H1 (cell line): ENCODE results near the gene BAZ1B. TPM values are rescaled to one million over a fixed set of nuclear protein-coding genes. Genes with fewer than 3 reads are reported as not detected.
"Not testable (repeated sequence)": the region's sequence is repeated elsewhere in the genome, so short reads cannot be mapped to it uniquely, and the experiment has no call there.

ENCODE experiments used
- CTCF ChIA-PET: fragments of 300-600 bp; sonication (Branson Sonifier 250); formaldehyde crosslinking; loops from one replicate; lab custom pipeline; 2021; ENCODE audit not compliant: partially characterized antibody; lab: Charles Lee
- POLR2A ChIA-PET: fragments of 300-600 bp; sonication (Branson Sonifier 250); formaldehyde crosslinking; loops from one replicate; lab custom pipeline; 2021; ENCODE audit warnings: inconsistent platforms; ENCODE audit not compliant: partially characterized antibody; lab: Charles Lee
- DNase-seq, 2 experiments: peaks; one replicate each; pipeline versions ENCODE4 v3.0.0 to v3.0.0-alpha.2; 2010 to 2022; ENCODE audit warnings: low spot score in 2 of 2, low read depth in 1 of 2, mixed read lengths in 1 of 2
- FAIRE-seq: peaks from 2 replicates; lab custom pipeline; 2011; peaks lifted over from hg19 to GRCh38; lab: Jason Lieb, UNC
- H2AFZ ChIP-seq: 2 replicates; pipeline ENCODE4 v1.8.1; 2012; ENCODE audit warnings: low read length, inconsistent platforms
- H2AK5ac ChIP-seq: 2 replicates; pipeline ENCODE4 v1.6.1; 2013; ENCODE audit warnings: low read depth, low read length
- H2BK120ac ChIP-seq: replicated peaks from 2 replicates; pipeline ENCODE3; 2013; ENCODE audit warnings: low read depth, low read length, inconsistent platforms
- H2BK12ac ChIP-seq: 2 replicates; pipeline ENCODE4 v1.6.1; 2013; ENCODE audit warnings: low read depth, low read length
- H2BK15ac ChIP-seq: 2 replicates; pipeline ENCODE4 v1.6.1; 2013; ENCODE audit warnings: low read length
- H2BK20ac ChIP-seq: 2 replicates; pipeline ENCODE4 v1.6.1; 2013; ENCODE audit warnings: low read length
- H2BK5ac ChIP-seq: 2 replicates; pipeline ENCODE4 v1.6.1; 2013; ENCODE audit warnings: low read depth, low read length
- H3K14ac ChIP-seq: 2 replicates; pipeline ENCODE4 v1.6.1; 2013; ENCODE audit warnings: inconsistent platforms; ENCODE audit not compliant: insufficient read length
- H3K18ac ChIP-seq: 2 replicates; pipeline ENCODE4 v1.6.1; 2013; ENCODE audit warnings: low read length; ENCODE audit errors: extremely low read depth
- H3K23ac ChIP-seq: 2 replicates; pipeline ENCODE4 v1.6.1; 2013; ENCODE audit warnings: inconsistent platforms; ENCODE audit not compliant: insufficient read length
- H3K23me2 ChIP-seq: 2 replicates; pipeline ENCODE4 v1.6.1; 2013; ENCODE audit warnings: low read depth, low read length
- H3K27ac ChIP-seq: 2 replicates; pipeline ENCODE4 v1.6.1; 2011; ENCODE audit warnings: low read depth, low read length, inconsistent platforms
- H3K27me3 ChIP-seq, 4 experiments: replicated peaks in 1 of 4; 1 replicate in 1 of 4; 2 replicates in 3 of 4; pipeline versions ENCODE4 v1.6.1 to v1.8.1; 2011 to 2013; ENCODE audit warnings: low read length in 3 of 4, mild to moderate bottlenecking in 3 of 4, inconsistent platforms in 2 of 4, mixed read lengths in 2 of 4, moderate library complexity in 1 of 4; ENCODE audit not compliant: control insufficient read depth in 3 of 4, insufficient read depth in 3 of 4; ENCODE audit errors: extremely low read depth in 1 of 4
- H3K36me3 ChIP-seq, 4 experiments: 2 replicates each; pipeline versions ENCODE4 v1.6.1 to v1.8.1; 2011 to 2013; ENCODE audit warnings: mild to moderate bottlenecking in 4 of 4, low read length in 3 of 4, moderate library complexity in 2 of 4, control low read depth in 1 of 4, inconsistent platforms in 1 of 4; ENCODE audit not compliant: insufficient read depth in 4 of 4, control insufficient read depth in 2 of 4
- H3K4ac ChIP-seq: replicated peaks from 2 replicates; pipeline ENCODE3; 2013; ENCODE audit warnings: low read length, low read depth, mixed read lengths, inconsistent platforms; ENCODE audit not compliant: insufficient read length
- H3K4me1 ChIP-seq, 4 experiments: replicated peaks in 1 of 4; 1 replicate in 1 of 4; 2 replicates in 3 of 4; pipeline versions ENCODE4 v1.6.1 to v1.8.1; 2011 to 2013; ENCODE audit warnings: low read length in 3 of 4, inconsistent platforms in 2 of 4, mixed read lengths in 1 of 4; ENCODE audit not compliant: insufficient read depth in 4 of 4, control insufficient read depth in 3 of 4
- H3K4me2 ChIP-seq, 2 experiments: 2 replicates each; pipeline versions ENCODE4 v1.6.1 to v1.8.1; 2011 to 2013; ENCODE audit warnings: low read depth in 2 of 2, low read length in 2 of 2, control low read depth in 1 of 2, inconsistent platforms in 1 of 2, mild to moderate bottlenecking in 1 of 2; ENCODE audit not compliant: insufficient read depth in 1 of 2
- H3K4me3 ChIP-seq, 4 experiments: fragments of 200-600, 300-600 bp in 1 of 4; sonication (generic), shearing (Covaris generic), sonication (Bioruptor Twin) in 1 of 4; 2 replicates each; pipeline versions ENCODE4 v1.5.1 to v1.8.1; 2011 to 2016; ENCODE audit warnings: low read length in 4 of 4, low read depth in 3 of 4, control low read depth in 2 of 4, inconsistent platforms in 2 of 4, mild to moderate bottlenecking in 2 of 4, mixed read lengths in 1 of 4, moderate library complexity in 1 of 4; ENCODE audit not compliant: insufficient read depth in 2 of 4; ENCODE audit errors: extremely low read depth in 1 of 4
- H3K56ac ChIP-seq: replicated peaks from 2 replicates; pipeline ENCODE3; 2013; ENCODE audit warnings: low read depth, mild to moderate bottlenecking, mixed read lengths, low read length, inconsistent platforms; ENCODE audit not compliant: insufficient read length
- H3K79me1 ChIP-seq: 2 replicates; pipeline ENCODE4 v1.6.1; 2013; ENCODE audit warnings: low read depth, low read length, control low read depth
- H3K79me2 ChIP-seq, 2 experiments: 2 replicates each; pipeline versions ENCODE4 v1.6.1 to v1.8.1; 2012 to 2013; ENCODE audit warnings: low read length in 2 of 2, mild to moderate bottlenecking in 2 of 2, inconsistent platforms in 1 of 2; ENCODE audit not compliant: insufficient read depth in 2 of 2, control insufficient read depth in 1 of 2
- H3K9ac ChIP-seq, 4 experiments: replicated peaks in 1 of 4; 1 replicate in 1 of 4; 2 replicates in 3 of 4; pipeline versions ENCODE4 v1.6.1 to v1.8.1; 2011 to 2013; ENCODE audit warnings: low read depth in 3 of 4, low read length in 3 of 4, control low read depth in 2 of 4, mild to moderate bottlenecking in 2 of 4, moderate library complexity in 2 of 4, inconsistent platforms in 1 of 4; ENCODE audit errors: extremely low read depth in 1 of 4
- H3K9me3 ChIP-seq, 2 experiments: 2 replicates each; pipeline versions ENCODE4 v1.6.1 to v1.8.1; 2012 to 2013; ENCODE audit warnings: mild to moderate bottlenecking in 2 of 2, moderate library complexity in 2 of 2, control low read depth in 1 of 2, inconsistent platforms in 1 of 2, low read depth in 1 of 2, low read length in 1 of 2, mixed read lengths in 1 of 2; ENCODE audit not compliant: insufficient read depth in 2 of 2
- H4K20me1 ChIP-seq, 2 experiments: replicated peaks in 1 of 2; 2 replicates each; pipeline versions ENCODE3 to v1.8.1; 2011 to 2013; ENCODE audit warnings: inconsistent platforms in 2 of 2, low read length in 2 of 2, mild to moderate bottlenecking in 1 of 2; ENCODE audit not compliant: insufficient read depth in 2 of 2, control insufficient read depth in 1 of 2
- H4K5ac ChIP-seq: 2 replicates; pipeline ENCODE4 v1.6.1; 2013; ENCODE audit warnings: low read length, low read depth, mixed read lengths, inconsistent platforms; ENCODE audit not compliant: insufficient read length
- H4K8ac ChIP-seq: 2 replicates; pipeline ENCODE4 v1.8.0; 2013; ENCODE audit warnings: mild to moderate bottlenecking, moderate library complexity, low read length, inconsistent platforms; ENCODE audit not compliant: insufficient read depth; ENCODE audit errors: extremely low read depth
- H4K91ac ChIP-seq: replicated peaks from 2 replicates; pipeline ENCODE3; 2013; ENCODE audit warnings: low read length, mixed read lengths, inconsistent platforms; ENCODE audit not compliant: insufficient read length
- polyA plus RNA-seq, 7 experiments: library from polyadenylated mRNA; depleted of rRNA in 3 of 7; stranded (reverse) in 5 of 7; unstranded in 2 of 7; fragments of >200 nt in 5 of 7; fragments of 200-250 nt in 2 of 7; gene quantifications; 1 replicate in 5 of 7; 2 replicates in 1 of 7; 4 replicates in 1 of 7; pipeline versions ENCODE4 v1.2.1 to v1.2.3, GENCODE V29; 2011 to 2013; ENCODE audit warnings: missing spikeins in 2 of 7, mixed read lengths in 2 of 7
- total RNA-seq: library from RNA; stranded (reverse); fragmentation: NEBNext Ultra II Directional; extraction: Animal tissue kit (Norgen Biotek cat#: 25700); gene quantifications from 2 replicates; pipeline ENCODE4 v1.2.1, GENCODE V29; 2021

BAZ1B gene
- total and polyA plus RNA-seq, 2 of the 8 experiments (the other 6 are each of a cell fraction or from before 2014, with no cell fraction given): 21.0 to 86.8 TPM

DNA sequence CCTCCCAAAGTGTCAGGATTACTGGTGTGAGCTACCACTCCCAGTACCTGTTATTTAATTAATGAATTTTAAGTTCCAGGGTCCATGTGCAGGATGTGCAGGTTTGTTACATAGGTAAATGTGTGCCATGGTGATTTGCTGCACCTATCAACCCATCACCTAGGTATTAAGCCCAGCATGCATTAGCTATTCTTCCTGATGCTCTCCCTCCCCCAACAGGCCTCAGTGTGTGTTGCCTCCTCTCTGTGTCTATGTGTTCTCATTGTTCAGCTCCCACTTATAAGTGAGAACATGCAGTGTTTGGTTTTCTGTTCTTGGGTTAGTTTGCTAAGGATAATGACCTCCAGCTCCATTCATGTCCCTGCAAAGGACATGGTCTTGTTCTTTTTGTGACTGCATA lies 44.3 kb upstream of the BAZ1B start:
- H3K18ac ChIP-seq, FAIRE-seq, H3K9me3 ChIP-seq, H3K27ac ChIP-seq, H3K56ac ChIP-seq, H4K5ac ChIP-seq, H3K4me3 ChIP-seq, H3K23me2 ChIP-seq, H3K4ac ChIP-seq, H3K4me2 ChIP-seq, H2BK20ac ChIP-seq, H2BK120ac ChIP-seq, H3K14ac ChIP-seq, H2AK5ac ChIP-seq, H4K8ac ChIP-seq, H4K91ac ChIP-seq, H4K20me1 ChIP-seq, H2AFZ ChIP-seq, H3K4me1 ChIP-seq, H3K79me1 ChIP-seq, H3K23ac ChIP-seq, H3K9ac ChIP-seq, H2BK12ac ChIP-seq, DNase-seq, H3K79me2 ChIP-seq, H2BK15ac ChIP-seq, H3K27me3 ChIP-seq, H2BK5ac ChIP-seq: not testable (repeated sequence)
- ChIA-PET CTCF (interaction anchor here (0.9 to 2.3 kb wide), 3 partner anchors 9 to 115 kb away, joined by 3 to 5 read pairs (median 3); no protein-coding TSS in a partner anchor), POLR2A (interaction anchor here (0.9 to 5.8 kb wide), 3 partner anchors 8 to 11 kb away, joined by 3 to 39 read pairs (median 15); partner anchors contain the start of genes BCL7B and TBL2)
- peaks cover 9 to 21% (median 13%) of the 10 kb centered on the region in 4 experiments; a peak in 7 of 8 replicates for H3K36me3 ChIP-seq
